ENCODE data around the gene ABI3BP.

Gene ABI3BP

DNA sequence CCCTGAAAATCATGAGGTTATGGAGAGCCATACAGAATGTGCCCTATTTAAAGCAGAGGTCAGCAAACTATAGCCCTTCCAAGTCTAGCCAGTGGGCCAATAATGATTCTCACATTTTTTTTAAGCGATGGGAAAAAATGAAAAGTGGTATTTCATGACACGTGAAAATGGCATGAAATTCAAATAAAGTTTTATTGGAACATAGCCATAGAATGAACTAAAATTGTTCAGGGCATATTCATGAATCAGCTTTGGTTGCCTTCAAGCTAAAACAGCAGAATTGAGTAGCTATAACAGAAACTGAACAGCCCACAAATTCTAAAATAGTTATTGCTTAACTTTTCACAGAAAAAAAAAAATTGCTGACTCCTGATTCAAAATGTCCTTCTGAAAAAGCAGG is 179.4 kb downstream of the ABI3BP start:
- no peak for DNase-seq

DNA sequence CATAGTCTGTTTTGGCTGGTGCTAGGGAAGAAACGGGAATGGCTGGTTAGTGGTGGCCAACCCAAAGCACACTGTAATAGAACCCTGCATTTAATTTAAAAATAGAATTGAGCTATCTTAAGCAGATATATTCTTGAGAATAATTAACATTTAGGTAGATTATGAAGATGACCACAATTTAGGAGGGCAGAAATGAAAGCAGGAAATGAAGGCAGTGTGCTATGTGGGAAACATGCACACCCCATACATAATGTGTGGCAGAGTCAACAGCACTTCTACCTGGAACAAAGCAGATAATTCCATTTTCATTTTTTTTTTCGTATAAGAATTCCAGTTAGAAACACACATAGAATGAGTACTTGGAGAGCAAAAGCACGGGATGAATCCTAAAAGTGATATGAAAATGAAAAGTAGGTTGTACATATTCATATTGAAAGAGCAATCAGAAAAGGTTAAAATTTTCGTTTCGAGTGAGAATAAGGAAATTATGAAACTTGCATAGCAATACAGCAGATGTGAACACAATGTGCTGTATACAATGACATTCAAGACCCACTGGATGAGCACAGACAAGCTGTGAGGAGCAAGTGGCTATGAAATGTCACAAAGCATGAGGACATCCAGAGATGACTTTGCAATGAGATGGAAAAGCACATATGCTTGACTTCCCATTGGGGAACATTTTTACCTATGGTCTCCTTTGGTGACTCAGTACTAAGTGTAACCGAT is 181.3 kb downstream of the ABI3BP start:
- DNase-seq, result no peak

- DNase-seq, result no peak
These were observed 182.6 kb downstream of the ABI3BP start for GRCh38 chr3:100810671-100811070.

DNA sequence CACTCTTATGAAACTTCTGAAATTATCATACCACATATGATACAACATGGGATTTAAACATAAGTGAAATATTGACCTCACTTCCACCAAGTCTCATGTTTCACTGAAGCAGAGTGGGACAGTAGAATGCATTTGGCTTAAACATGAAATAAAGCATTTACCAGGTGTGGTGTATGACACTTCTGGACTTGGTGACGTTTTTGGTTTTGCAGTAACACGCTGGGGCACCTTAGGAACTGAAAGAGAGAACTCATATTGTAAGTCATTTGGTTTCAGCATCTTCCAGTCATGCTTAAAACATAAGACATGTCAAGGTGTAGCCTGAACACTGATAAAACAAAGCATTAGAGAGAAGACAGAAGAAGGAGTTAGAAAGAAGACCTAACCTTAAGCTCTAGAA is 188.6 kb downstream of the ABI3BP start:
- DNase-seq, result no peak

DNA sequence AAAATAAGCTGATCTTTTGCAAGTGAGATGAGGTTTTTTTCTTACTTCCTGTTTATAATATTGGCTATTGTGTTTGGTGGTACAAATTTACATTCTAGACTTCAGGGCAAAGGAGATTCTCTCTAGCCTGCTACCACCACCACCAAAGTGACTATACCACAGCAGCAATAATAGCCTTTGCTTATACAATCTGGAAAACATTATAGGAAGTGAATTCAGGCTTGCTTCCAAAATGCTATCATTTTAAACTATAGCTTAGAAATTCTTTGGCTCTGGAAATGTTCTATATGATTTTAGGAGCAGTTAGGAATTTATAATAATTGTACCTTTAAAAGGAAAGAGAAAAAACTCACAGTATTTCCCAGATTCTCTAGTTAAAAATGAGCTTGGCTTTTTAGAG is 189.5 kb downstream of the ABI3BP start:
- DNase-seq, result no peak

DNA sequence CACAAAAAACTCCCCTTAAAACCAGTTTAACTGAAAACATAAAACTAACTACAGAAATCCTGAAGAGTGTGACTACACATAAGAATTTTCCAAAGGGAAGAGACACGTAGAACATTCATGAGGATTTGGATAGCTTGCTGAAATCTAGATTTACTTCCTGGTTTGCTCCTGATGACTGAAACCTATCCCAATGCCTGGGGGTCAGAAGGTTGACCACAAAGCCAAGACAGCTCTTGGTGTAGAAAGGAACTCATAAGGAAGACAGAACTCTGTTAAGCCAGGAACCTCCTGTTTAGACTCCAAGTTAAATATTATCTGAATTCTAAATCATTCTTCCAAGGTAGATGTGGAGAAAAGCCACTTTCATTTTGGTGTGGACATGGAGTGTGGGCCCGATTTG is 191.1 kb downstream of the ABI3BP start:
- DNase-seq, result no peak

DNA sequence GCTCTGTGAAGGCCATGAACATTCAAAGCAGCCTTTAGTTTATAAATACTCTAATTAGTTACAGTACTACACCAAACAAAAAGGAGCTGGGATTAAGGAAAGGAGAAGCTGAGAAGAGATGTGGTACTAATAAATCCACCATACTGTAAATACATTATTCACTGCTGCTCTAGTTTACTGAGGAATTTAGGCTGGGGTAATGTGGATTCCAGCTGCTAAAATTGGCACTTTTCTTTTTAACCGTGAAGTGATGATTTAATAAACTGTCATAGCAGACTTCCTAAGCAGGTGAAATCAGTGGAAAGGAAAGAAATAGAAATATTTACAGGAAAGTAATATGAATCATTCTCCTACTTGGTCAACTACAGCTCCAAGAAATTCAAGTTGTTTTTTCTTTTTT is 195.2 kb downstream of the ABI3BP start:
- DNase-seq, result no peak

GRCh38 chr3:100796556-100796955 is 196.7 kb downstream of the ABI3BP start:
- no peak for DNase-seq

- no peak for DNase-seq
These were observed 203.6 kb downstream of the ABI3BP start for GRCh38 chr3:100789579-100789978.

GRCh38 chr3:100783619-100784018 is 209.6 kb downstream of the ABI3BP start:
- DNase-seq, result no peak

DNA sequence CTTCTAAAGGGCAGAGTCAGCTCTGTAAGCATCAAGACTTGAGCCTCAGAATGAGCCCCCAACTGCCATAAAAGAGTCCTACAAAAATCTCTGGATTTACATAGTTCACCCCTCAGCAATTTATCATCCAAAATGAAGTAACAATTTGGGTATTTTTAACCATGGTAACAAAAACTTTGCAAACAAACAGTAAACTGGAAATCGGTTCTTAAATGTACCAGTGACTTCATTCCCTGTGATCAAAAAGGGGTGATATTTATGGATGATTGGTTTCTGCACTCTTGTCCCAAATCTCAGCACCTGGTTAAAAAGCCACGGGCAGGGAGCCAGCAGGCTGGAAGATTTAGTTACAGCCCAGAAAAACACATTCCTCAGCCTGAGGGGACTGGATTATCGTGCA is 210.3 kb downstream of the ABI3BP start:
- DNase-seq, result no peak

- DNase-seq, result no peak
These were observed 210.9 kb downstream of the ABI3BP start for GRCh38 chr3:100782348-100782747.

- no peak for DNase-seq
These were observed 211.9 kb downstream of the ABI3BP start for GRCh38 chr3:100781301-100781700.

GRCh38 chr3:100780071-100780622 is 213.1 kb downstream of the ABI3BP start:
- no peak for DNase-seq

GRCh38 chr3:100779480-100779879 is 213.7 kb downstream of the ABI3BP start:
- no peak for DNase-seq

- DNase-seq, result no peak
These were observed 215.9 kb downstream of the ABI3BP start for GRCh38 chr3:100777271-100777670.

DNA sequence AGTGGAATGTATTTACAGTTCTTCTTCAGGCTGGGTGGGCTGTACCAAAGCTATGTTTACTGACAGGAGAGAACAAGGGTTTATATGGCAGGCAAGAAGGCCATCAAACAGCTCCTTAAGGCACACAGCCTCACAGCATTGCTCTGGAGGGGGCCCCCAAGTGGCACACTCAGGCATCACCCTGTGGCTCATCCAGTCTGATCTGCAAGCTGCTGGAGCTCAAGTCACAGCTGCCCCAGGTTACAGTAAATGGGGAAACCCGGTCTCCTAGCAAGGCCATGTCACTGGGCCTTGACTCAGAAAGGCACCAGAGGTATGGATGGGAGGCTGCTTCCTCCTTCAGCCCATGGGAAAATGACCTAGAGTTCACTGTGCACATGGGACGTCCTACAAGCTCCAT is 216.5 kb downstream of the ABI3BP start:
- no peak for DNase-seq

- DNase-seq, result no peak
These were observed 217.0 kb downstream of the ABI3BP start for GRCh38 chr3:100776097-100776729.

DNA sequence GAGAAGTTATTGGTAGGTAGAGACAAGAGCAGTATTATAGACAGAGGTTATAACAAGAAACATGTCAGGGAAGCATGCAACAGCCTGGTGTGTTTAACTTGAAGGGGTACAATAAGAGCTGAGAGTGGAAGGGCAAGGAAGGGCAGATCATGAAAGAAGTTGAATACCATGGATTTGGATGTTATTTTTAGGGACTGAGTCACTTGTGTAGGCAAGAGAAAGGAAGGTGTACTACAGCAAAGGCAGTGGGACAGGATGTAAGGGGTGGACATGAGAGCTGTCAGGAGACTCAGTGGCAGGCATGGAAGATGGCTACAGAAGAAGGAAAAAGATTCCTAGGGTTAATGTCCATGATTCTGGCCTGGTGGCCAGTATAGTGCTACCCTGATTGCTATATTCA is 217.6 kb downstream of the ABI3BP start:
- DNase-seq, result no peak

DNA sequence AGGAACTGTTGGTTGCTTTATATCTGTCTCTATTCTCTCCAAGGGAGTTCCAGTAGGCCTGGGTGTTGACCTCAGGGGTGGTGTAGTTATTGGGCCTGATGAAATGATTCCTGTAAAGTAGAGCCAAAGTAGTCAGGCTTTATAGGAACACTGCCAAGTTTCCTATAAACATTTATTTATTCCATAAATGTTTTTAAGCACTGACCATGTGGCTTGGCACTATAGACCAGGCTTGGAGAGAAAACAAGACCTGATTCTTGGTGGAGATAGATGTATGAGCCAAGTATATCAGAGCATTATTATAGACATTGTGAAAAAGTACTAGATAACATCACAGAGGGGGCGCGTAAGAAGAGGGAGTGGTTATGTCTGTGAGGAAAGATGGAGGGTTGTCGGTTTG is 218.0 kb downstream of the ABI3BP start:
- DNase-seq, result no peak

GRCh38 chr3:100769693-100770092 is 223.5 kb downstream of the ABI3BP start:
- DNase-seq, result no peak

- DNase-seq, result no peak
These were observed 227.2 kb downstream of the ABI3BP start for GRCh38 chr3:100766069-100766468.

- no peak for DNase-seq
These were observed 227.7 kb downstream of the ABI3BP start for GRCh38 chr3:100765437-100765975.

- no peak for DNase-seq
These were observed 231.3 kb downstream of the ABI3BP start for GRCh38 chr3:100761951-100762350.

All from T1000 (cell line).